Chondrocyte (in vitro differentiated cells): ENCODE measurements around the gene MSH2. TPM values are rescaled to one million over a fixed set of nuclear protein-coding genes. Genes with fewer than 3 reads are reported as not detected.
"Not testable (repeated sequence)": the region's sequence is repeated elsewhere in the genome, so short reads cannot be mapped to it uniquely, and the experiment has no call there.

Source experiments
- DNase-seq: peaks from one replicate; pipeline ENCODE4 v3.0.0; 2021; ENCODE audit warnings: mixed read lengths, low spot score
- H3K27ac Mint-ChIP-seq: one replicate; pipeline ENCODE4 v1.8.0; 2021; ENCODE audit warnings: mild to moderate bottlenecking, moderate library complexity, mixed read lengths; ENCODE audit not compliant: unreplicated experiment
- H3K27me3 Mint-ChIP-seq: 2 replicates; pipeline ENCODE4 v1.8.0; 2021; ENCODE audit warnings: low read depth, mixed read lengths
- H3K36me3 Mint-ChIP-seq: 2 replicates; pipeline ENCODE4 v1.8.0; 2021; ENCODE audit warnings: low read depth, mixed read lengths
- H3K4me1 Mint-ChIP-seq: 2 replicates; pipeline ENCODE4 v1.8.0; 2021; ENCODE audit warnings: low read depth, mild to moderate bottlenecking, mixed read lengths
- H3K4me3 Mint-ChIP-seq: one replicate; pipeline ENCODE4 v1.8.0; 2021; ENCODE audit warnings: mild to moderate bottlenecking, moderate library complexity, mixed read lengths; ENCODE audit not compliant: unreplicated experiment
- H3K9me3 Mint-ChIP-seq: 2 replicates; pipeline ENCODE4 v1.8.0; 2021; ENCODE audit warnings: low read depth, mixed read lengths
- CTCF ChIP-seq: fragments of 200-600 bp; sonication (generic); IDR thresholded peaks from 2 replicates; pipeline ENCODE4 v1.5.0; 2021; ENCODE audit warnings: antibody characterized with exemption, mild to moderate bottlenecking, moderate library complexity
- total RNA-seq: library from RNA; stranded (reverse); gene quantifications from 3 replicates; pipeline ENCODE4 v1.2.1, GENCODE V29; 2021

MSH2 gene
- total RNA-seq, 1 donor from 2014 or later, result 21.0 TPM

- Mint-ChIP-seq H3K9me3 (no peaks in the 10 kb centered on the region), H3K4me3 (no peak overlapping the region), H3K27ac (no peak overlapping the region), H3K36me3 (peaks cover 15% of the 10 kb centered on the region), H3K4me1 (no peaks in the 10 kb centered on the region), H3K27me3 (no peaks in the 10 kb centered on the region)
- TF ChIP-seq CTCF, result no peak
- no peak for DNase-seq
Measured at GRCh38 chr2:47451790-47452189, 48.8 kb downstream of the MSH2 start.

DNA sequence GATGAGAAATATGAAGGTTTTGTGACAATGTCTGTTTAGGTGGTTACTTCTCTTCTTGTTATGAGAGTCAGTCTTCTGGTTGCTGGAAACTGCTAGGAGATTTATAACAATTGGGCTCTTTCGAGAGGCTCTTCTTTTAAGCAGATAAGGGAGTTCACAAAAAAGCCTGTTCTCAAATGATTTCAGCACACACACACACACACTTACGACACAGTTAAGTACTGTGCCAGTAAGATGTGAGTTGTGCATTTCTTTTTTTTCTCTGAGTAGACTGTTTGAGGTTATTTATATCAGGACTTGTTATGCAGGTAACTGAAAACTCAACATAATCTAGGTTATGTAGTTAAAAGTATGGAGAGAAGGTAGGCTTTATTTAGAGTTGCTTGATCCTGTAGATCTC, 49.8 kb downstream of the MSH2 start:
- Mint-ChIP-seq H3K27me3 (no peaks in the 10 kb centered on the region), H3K27ac (no peak overlapping the region), H3K9me3 (no peaks in the 10 kb centered on the region), H3K36me3 (peaks cover 15% of the 10 kb centered on the region), H3K4me1 (no peaks in the 10 kb centered on the region), H3K4me3 (no peak overlapping the region)
- no peak for DNase-seq
- TF ChIP-seq CTCF, result no peak

- peaks cover 13% of the 10 kb centered on the region for H3K36me3 Mint-ChIP-seq
- not testable (repeated sequence) for H3K9me3 Mint-ChIP-seq, DNase-seq, H3K4me1 Mint-ChIP-seq, H3K27ac Mint-ChIP-seq, H3K4me3 Mint-ChIP-seq, H3K27me3 Mint-ChIP-seq
Measured at GRCh38 chr2:47454818-47455217, 51.9 kb downstream of the MSH2 start.

DNA sequence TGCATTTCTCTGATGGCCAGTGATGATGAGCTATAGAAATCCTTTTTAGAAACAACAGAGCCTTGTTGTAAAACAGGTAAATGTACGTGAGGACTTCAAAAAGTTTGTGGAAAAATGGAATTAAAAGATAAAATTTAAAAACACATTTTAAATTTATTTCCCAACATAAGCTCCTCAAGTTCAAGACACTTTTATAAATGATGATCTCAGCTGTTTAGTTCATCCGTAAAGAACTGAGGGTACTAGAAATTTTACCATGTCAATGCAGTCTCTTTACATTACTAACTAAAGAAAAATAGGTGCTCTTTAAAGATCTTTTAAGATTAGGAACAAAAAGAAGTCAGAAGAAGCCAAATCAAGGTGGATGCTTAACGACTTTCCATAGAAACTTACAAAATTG, 52.5 kb downstream of the MSH2 start:
- DNase-seq, result no peak
- TF ChIP-seq CTCF, result no peak
- Mint-ChIP-seq H3K27me3 (no peaks in the 10 kb centered on the region), H3K4me3 (no peak overlapping the region), H3K27ac (no peak overlapping the region), H3K9me3 (no peaks in the 10 kb centered on the region), H3K36me3 (peaks cover 13% of the 10 kb centered on the region), H3K4me1 (peaks cover 3% of the 10 kb centered on the region)

DNA sequence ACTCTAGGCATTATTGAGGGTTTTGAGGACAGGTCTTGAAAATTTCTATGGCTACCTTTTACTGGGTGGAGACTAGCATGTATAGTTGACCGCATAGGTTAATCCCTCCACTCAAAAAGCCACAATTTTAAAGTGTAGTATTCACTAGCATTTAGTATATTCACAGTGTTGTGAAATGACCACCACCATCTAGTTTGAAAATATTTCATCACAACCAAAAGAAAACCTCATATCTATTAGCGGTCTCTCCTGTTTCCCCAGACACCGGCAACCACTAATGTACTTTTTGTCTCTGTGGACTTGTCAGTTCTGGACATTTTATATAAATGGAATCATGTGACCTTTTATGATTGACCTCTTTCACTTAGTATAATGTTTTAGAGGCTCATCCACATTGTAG, 53.9 kb downstream of the MSH2 start:
- DNase-seq, result no peak
- Mint-ChIP-seq H3K9me3 (no peaks in the 10 kb centered on the region), H3K36me3 (peaks cover 4% of the 10 kb centered on the region), H3K27me3 (no peaks in the 10 kb centered on the region), H3K4me3 (no peak overlapping the region), H3K4me1 (peaks cover 3% of the 10 kb centered on the region), H3K27ac (no peak overlapping the region)
- TF ChIP-seq CTCF, result no peak

DNA sequence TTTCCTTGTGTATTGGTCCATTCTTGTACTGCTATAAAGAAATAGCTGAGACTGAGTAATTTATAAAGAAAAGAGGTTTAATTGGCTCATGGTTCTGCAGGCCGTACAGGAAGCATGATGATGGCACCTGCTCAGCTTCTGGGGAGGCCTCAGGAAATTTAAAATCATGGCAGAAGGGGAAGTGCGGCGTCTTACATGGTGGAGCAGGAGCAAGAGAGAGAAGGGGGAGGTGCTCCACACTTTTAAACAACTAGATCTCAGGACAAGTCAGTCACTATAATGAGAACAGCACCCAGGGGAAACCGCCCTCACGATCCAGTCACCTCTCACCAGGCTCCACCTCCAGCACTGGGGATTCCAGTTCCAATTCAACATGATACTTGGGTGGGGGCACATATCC, 54.3 kb downstream of the MSH2 start:
- DNase-seq, result no peak
- H3K9me3 Mint-ChIP-seq, result no peaks in the 10 kb centered on the region
- H3K27me3 Mint-ChIP-seq, result no peaks in the 10 kb centered on the region
- H3K4me1 Mint-ChIP-seq, result peaks cover 3% of the 10 kb centered on the region
- no peak overlapping the region for H3K27ac Mint-ChIP-seq
- H3K36me3 Mint-ChIP-seq, result peaks cover 4% of the 10 kb centered on the region
- TF ChIP-seq CTCF, result no peak
- no peak overlapping the region for H3K4me3 Mint-ChIP-seq
